Natural killer cell (primary cell): ENCODE results near the gene ZBTB21. TPM values are rescaled to one million over a fixed set of nuclear protein-coding genes. Genes with fewer than 3 reads are reported as not detected.

Source experiments
- ATAC-seq, 3 donors: fragments of 150-1000 bp in 2 of 3; fragments of 200-7000 bp in 1 of 3; cut with Tn5 transposase; 1 replicate in 1 of 3; 2 replicates in 2 of 3; pipeline ENCODE4 v1.10.0; 2021; ENCODE audit warnings: mild to moderate bottlenecking in 2 of 3, moderate library complexity in 2 of 3
- DNase-seq, 2 donors: peaks; one replicate each; pipeline versions ENCODE4 v3.0.0 to v3.0.0-alpha.2; 2013 to 2021; ENCODE audit warnings: mixed read lengths in 1 of 2
- H3K27ac ChIP-seq: one replicate; pipeline ENCODE4 v1.5.1; 2013; ENCODE audit warnings: mild to moderate bottlenecking, low read length
- H3K27me3 ChIP-seq: one replicate; pipeline ENCODE4 v1.6.1; 2013; ENCODE audit warnings: low read length; ENCODE audit not compliant: control insufficient read depth, insufficient read depth
- H3K36me3 ChIP-seq: one replicate; pipeline ENCODE4 v1.6.1; 2013; ENCODE audit warnings: low read length; ENCODE audit not compliant: control insufficient read depth, insufficient read depth
- H3K4me1 ChIP-seq: one replicate; pipeline ENCODE4 v1.6.1; 2013; ENCODE audit warnings: low read length; ENCODE audit not compliant: control insufficient read depth, insufficient read depth
- H3K4me3 ChIP-seq: one replicate; pipeline ENCODE4 v1.5.1; 2013; ENCODE audit warnings: low read length
- H3K9me3 ChIP-seq: one replicate; pipeline ENCODE4 v1.6.1; 2013; ENCODE audit warnings: low read length; ENCODE audit not compliant: control insufficient read depth, insufficient read depth
- H3K27ac Mint-ChIP-seq, 2 donors: one replicate each; pipeline ENCODE4 v1.8.0; 2022; ENCODE audit warnings: mild to moderate bottlenecking in 2 of 2, mixed read lengths in 2 of 2, moderate library complexity in 1 of 2
- H3K27me3 Mint-ChIP-seq, 2 donors: one replicate each; pipeline ENCODE4 v1.8.0; 2022; ENCODE audit warnings: low read depth in 2 of 2, mixed read lengths in 2 of 2
- H3K36me3 Mint-ChIP-seq: one replicate; pipeline ENCODE4 v1.8.0; 2022; ENCODE audit warnings: mixed read lengths
- H3K4me1 Mint-ChIP-seq, 2 donors: one replicate each; pipeline ENCODE4 v1.8.0; 2022; ENCODE audit warnings: mixed read lengths in 2 of 2
- H3K4me3 Mint-ChIP-seq: one replicate; pipeline ENCODE4 v1.8.0; 2022; ENCODE audit warnings: mild to moderate bottlenecking, moderate library complexity, mixed read lengths
- H3K9me3 Mint-ChIP-seq, 2 donors: one replicate each; pipeline ENCODE4 v1.8.0; 2022; ENCODE audit warnings: mixed read lengths in 2 of 2
- CTCF ChIP-seq: fragments of 200-600 bp; IDR thresholded peaks from one replicate; pipeline ENCODE4 v1.8.0; 2022; ENCODE audit warnings: antibody characterized with exemption
- WGBS: methylation state at CpG from one replicate; pipeline ENCODE4 v1.1.7; 2013; ENCODE audit warnings: missing lambda C conversion rate; ENCODE audit not compliant: insufficient coverage; 5-methylcytosine and 5-hydroxymethylcytosine counted together
- intact Hi-C: fragments of 100-400 bp; cut with micrococcal nuclease; formaldehyde crosslinking; loops from one replicate; pipeline ENCODE4 v1.14.2; 2022
- total RNA-seq, 4 donors: library from RNA; stranded (reverse); fragments of 120-200 nt in 1 of 4; gene quantifications; one replicate each; pipeline versions ENCODE4 v1.2.3 to v1.2.4, GENCODE V29; 2013 to 2022

Gene ZBTB21
- total RNA-seq, 3 donors from 2014 or later (not counting 1 experiment from before 2014, with no cell fraction given) = 78.2 to 113 (median 100) TPM

- intact Hi-C loops = no loop called here
- WGBS = 85% methylated on average over 9 of the region's 9 CpGs
- ATAC-seq (no peak), DNase-seq (no peak)
- Mint-ChIP-seq H3K27me3 (peaks cover 0 to 5% of the 10 kb centered on the region in 2 donors), H3K36me3 (no peaks in the 10 kb centered on the region), H3K9me3 (no peaks in the 10 kb centered on the region), H3K27ac (no peak overlapping the region), H3K4me3 (no peak overlapping the region), H3K4me1 (no peaks in the 10 kb centered on the region)
- H3K4me1 ChIP-seq = no peaks in the 10 kb centered on the region
- H3K9me3 ChIP-seq = no peaks in the 10 kb centered on the region
- H3K27me3 ChIP-seq = no peaks in the 10 kb centered on the region
- H3K36me3 ChIP-seq = no peaks in the 10 kb centered on the region
- TF ChIP-seq CTCF = no peak
- H3K27ac ChIP-seq = no peak overlapping the region
- no peak overlapping the region for H3K4me3 ChIP-seq
Observed at GRCh38 chr21:42042651-42043050, 32.5 kb upstream of the ZBTB21 start.

GRCh38 chr21:42041711-42042110 is 31.6 kb upstream of the ZBTB21 start:
- H3K36me3 ChIP-seq = no peaks in the 10 kb centered on the region

GRCh38 chr21:42041246-42041645 is 31.1 kb upstream of the ZBTB21 start:
- no peak overlapping the region for H3K4me3 ChIP-seq
- H3K27ac ChIP-seq = no peak overlapping the region
- no peaks in the 10 kb centered on the region for H3K9me3 ChIP-seq
- Mint-ChIP-seq H3K4me1 (no peaks in the 10 kb centered on the region), H3K36me3 (no peaks in the 10 kb centered on the region), H3K9me3 (no peaks in the 10 kb centered on the region), H3K27me3 (peaks cover 0 to 3% of the 10 kb centered on the region in 2 donors), H3K27ac (no peak overlapping the region), H3K4me3 (no peak overlapping the region)
- TF ChIP-seq CTCF = no peak
- 94% methylated on average over 7 of the region's 7 CpGs for WGBS
- ATAC-seq = no peak
- no peaks in the 10 kb centered on the region for H3K27me3 ChIP-seq
- intact Hi-C loops = no loop called here
- H3K4me1 ChIP-seq = no peaks in the 10 kb centered on the region
- no peak for DNase-seq
- H3K36me3 ChIP-seq = no peaks in the 10 kb centered on the region

More at GRCh38 chr21:42041711-42042110, 31.6 kb upstream of the ZBTB21 start:
- no peak for TF ChIP-seq CTCF
- Mint-ChIP-seq H3K27me3 (peaks cover 0 to 5% of the 10 kb centered on the region in 2 donors), H3K4me1 (no peaks in the 10 kb centered on the region), H3K36me3 (no peaks in the 10 kb centered on the region), H3K4me3 (no peak overlapping the region), H3K9me3 (no peaks in the 10 kb centered on the region), H3K27ac (no peak overlapping the region)
- intact Hi-C loops = no loop called here
- DNase-seq (no peak), ATAC-seq (no peak)
- Histone ChIP-seq H3K4me3 (no peak overlapping the region), H3K9me3 (no peaks in the 10 kb centered on the region), H3K4me1 (no peaks in the 10 kb centered on the region), H3K27ac (no peak overlapping the region), H3K27me3 (no peaks in the 10 kb centered on the region)
- WGBS = 48% methylated on average over 4 of the region's 4 CpGs

- no peaks in the 10 kb centered on the region for H3K9me3 ChIP-seq
- DNase-seq (no peak), ATAC-seq (no peak)
- H3K9me3 Mint-ChIP-seq = no peaks in the 10 kb centered on the region
- intact Hi-C loops = no loop called here
- H3K36me3 Mint-ChIP-seq = no peaks in the 10 kb centered on the region
- no peaks in the 10 kb centered on the region for H3K36me3 ChIP-seq
- no peaks in the 10 kb centered on the region for H3K27me3 ChIP-seq
- H3K4me1 ChIP-seq = no peaks in the 10 kb centered on the region
- no peak for TF ChIP-seq CTCF
- no peaks in the 10 kb centered on the region for H3K4me1 Mint-ChIP-seq
- H3K27ac ChIP-seq = no peak overlapping the region
- H3K27me3 Mint-ChIP-seq = peaks cover 0 to 3% of the 10 kb centered on the region in 2 donors
- no peak overlapping the region for H3K27ac Mint-ChIP-seq
- H3K4me3 ChIP-seq = no peak overlapping the region
- H3K4me3 Mint-ChIP-seq = no peak overlapping the region
- WGBS = 93% methylated on average over 17 of the region's 18 CpGs
Observed at GRCh38 chr21:42040411-42041180, 30.4 kb upstream of the ZBTB21 start.
